NB4 (cell line): ENCODE results near the gene CIAO1.
A peak's percentile ranks its signal among the peaks of the same experiment; 100 is the strongest.

Experiments used
- DNase-seq: peaks from one replicate; pipeline ENCODE4 v3.0.0; 2010; ENCODE audit warnings: low read depth
- H3K4me3 ChIP-seq: one replicate; pipeline ENCODE4 v1.5.1; 2011; ENCODE audit warnings: mild to moderate bottlenecking, low read depth, low read length, moderate library complexity
- MYC ChIP-seq: IDR thresholded peaks from 2 replicates; pipeline ENCODE4 v1.6.1; 2011; ENCODE audit warnings: low read depth, low read length
- POLR2A ChIP-seq: IDR thresholded peaks from 2 replicates; pipeline ENCODE4 v1.6.1; 2011; ENCODE audit warnings: mild to moderate bottlenecking; ENCODE audit not compliant: insufficient read length; ENCODE audit errors: extremely low read depth
- TF ChIP-seq, protein P1 (sequence below): IDR thresholded peaks from one replicate; pipeline ENCODE4 v1.5.1; 2012; ENCODE audit warnings: low read depth, low read length
- TF ChIP-seq, protein P2 (sequence below): IDR thresholded peaks from 2 replicates; pipeline ENCODE4 v1.6.1; 2011; ENCODE audit warnings: low read depth, low read length

Gene CIAO1

DNA sequence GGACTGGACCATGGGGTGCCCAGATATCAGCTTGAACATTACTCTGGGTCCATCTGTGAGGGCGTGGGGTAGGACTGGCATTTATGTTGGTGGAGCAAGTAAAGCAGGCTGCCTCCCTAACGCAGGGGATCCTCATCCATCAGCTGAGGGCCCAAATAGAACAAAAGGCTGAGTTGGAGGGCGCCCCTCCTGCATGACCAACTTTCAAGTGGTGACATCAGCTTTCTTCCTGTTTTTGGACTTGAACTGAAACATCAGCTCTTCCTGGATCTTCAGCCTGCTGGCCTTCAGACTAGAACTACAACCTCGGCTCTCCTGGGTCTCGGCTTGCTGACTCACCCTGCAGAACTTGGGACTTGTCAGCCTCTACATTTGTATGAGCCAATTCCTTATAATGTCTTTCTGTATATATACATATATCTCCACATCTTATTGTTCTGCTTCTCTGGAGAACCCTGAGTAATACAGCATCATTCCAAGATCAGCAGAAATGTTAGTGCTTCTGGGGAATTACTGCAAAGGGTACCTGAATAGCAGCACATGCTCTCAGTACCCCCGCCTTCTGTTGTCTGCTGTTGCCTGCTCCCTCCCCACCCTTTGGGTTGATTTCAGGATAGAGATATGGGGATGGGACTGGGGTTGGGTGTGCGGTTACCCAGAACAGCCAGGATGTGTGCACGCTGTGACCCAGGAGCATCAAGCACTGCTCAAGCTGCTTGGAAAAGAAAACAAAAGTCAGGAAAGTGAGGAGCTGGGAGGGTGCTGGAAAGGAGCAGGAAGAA, 20.2 kb upstream of the CIAO1 start:
- peak; percentile 79 for DNase-seq
- no peak overlapping the region for H3K4me3 ChIP-seq
- TF ChIP-seq MYC (no peak), POLR2A (no peak)
- TF ChIP-seq, protein P1, sequence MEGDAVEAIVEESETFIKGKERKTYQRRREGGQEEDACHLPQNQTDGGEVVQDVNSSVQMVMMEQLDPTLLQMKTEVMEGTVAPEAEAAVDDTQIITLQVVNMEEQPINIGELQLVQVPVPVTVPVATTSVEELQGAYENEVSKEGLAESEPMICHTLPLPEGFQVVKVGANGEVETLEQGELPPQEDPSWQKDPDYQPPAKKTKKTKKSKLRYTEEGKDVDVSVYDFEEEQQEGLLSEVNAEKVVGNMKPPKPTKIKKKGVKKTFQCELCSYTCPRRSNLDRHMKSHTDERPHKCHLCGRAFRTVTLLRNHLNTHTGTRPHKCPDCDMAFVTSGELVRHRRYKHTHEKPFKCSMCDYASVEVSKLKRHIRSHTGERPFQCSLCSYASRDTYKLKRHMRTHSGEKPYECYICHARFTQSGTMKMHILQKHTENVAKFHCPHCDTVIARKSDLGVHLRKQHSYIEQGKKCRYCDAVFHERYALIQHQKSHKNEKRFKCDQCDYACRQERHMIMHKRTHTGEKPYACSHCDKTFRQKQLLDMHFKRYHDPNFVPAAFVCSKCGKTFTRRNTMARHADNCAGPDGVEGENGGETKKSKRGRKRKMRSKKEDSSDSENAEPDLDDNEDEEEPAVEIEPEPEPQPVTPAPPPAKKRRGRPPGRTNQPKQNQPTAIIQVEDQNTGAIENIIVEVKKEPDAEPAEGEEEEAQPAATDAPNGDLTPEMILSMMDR = no peak
- TF ChIP-seq, protein P2, sequence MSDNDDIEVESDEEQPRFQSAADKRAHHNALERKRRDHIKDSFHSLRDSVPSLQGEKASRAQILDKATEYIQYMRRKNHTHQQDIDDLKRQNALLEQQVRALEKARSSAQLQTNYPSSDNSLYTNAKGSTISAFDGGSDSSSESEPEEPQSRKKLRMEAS = no peak

DNA sequence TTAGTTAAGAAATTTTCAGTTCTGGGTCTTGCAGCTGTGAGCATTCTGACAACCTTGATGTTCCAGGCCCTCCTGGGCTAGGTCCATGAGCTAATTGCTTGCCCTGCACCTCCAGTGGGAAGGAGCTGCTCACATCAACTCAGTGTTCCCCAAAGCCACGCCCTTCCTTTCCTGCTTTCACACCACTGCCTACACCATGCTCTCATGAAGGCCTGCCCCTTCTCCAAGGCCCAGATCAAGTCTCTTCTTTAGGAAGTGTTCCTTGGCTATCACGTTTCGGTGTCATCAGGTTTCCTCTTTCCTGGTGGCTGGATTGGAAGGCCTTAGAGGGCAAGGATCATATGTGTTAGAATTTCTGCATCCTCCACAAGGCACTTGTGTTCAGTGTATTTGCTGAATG, 19.0 kb upstream of the CIAO1 start:
- TF ChIP-seq, protein P2 = no peak
- TF ChIP-seq MYC (no peak), POLR2A (no peak)
- TF ChIP-seq, protein P1 = no peak
- H3K4me3 ChIP-seq = no peak overlapping the region
- no peak for DNase-seq

DNA sequence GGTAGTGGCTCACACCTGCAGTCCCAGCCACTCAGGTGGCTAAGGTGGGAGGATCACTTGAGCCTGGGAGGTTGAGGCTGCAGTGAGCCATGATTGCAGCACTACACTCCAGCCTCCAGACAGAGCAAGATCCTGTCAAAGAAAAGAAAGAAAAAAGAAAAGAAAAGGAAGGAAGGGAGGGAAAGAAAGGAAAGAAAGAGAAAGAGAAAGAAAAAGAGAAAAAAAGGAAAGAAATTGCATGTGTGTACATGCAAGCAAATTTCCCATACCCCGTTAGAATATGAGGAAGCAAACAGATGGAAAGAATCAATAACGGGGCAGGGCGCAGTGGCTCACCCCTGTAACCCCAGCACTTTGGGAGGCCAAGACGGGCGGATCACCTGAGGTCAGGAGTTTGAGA, 18.1 kb upstream of the CIAO1 start:
- DNase-seq = no peak
- TF ChIP-seq, protein P2 = no peak
- TF ChIP-seq MYC = no peak
- TF ChIP-seq, protein P1 = no peak
- TF ChIP-seq POLR2A = no peak
- H3K4me3 ChIP-seq = no peak overlapping the region

DNA sequence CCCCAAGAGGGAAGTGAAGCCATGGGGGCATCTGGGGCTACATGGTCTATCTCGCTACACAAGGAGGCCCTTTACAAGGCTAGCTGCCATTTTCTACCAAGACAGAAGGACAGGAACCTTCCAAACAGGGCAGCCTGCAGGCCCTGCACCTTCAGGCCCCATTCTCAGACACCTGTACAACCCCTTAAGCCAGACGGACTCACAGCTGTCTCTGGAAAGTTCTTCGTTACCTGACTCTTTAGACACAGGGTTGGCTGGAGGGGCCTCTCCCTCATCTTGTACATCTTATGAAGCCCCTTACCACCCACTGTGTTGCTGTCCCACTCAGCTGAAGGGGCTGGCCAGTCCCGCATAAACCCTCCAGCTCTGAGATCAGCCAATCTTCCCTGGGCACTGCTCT, 17.4 kb upstream of the CIAO1 start:
- TF ChIP-seq, protein P1 = no peak
- TF ChIP-seq POLR2A (no peak), MYC (no peak)
- TF ChIP-seq, protein P2 = no peak
- no peak for DNase-seq
- H3K4me3 ChIP-seq = no peak overlapping the region

DNA sequence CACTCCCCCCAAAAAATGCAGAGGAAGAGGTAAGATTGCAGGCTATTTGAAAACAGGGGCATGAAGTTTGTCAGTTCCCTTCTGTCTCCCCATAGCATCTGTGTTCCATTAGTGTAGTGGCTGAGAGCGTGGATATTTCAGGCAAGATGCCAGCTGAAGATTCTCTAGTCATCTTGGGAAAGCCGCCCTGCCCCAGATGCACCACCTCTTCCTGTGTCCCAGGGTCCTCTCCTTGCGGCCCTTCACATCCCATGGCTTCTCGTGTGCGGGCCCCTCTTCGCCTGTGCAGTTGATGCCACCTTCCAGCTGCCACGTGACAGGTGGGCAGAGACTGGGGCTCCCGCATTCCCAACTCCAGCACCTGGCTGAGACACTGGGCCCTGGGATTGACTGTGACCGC, 16.4 kb upstream of the CIAO1 start:
- TF ChIP-seq, protein P2 = no peak
- TF ChIP-seq, protein P1 = no peak
- TF ChIP-seq MYC = no peak
- H3K4me3 ChIP-seq = no peak overlapping the region
- no peak for DNase-seq
